ENCODE measurements around the gene RPTOR.

Gene RPTOR

DNA sequence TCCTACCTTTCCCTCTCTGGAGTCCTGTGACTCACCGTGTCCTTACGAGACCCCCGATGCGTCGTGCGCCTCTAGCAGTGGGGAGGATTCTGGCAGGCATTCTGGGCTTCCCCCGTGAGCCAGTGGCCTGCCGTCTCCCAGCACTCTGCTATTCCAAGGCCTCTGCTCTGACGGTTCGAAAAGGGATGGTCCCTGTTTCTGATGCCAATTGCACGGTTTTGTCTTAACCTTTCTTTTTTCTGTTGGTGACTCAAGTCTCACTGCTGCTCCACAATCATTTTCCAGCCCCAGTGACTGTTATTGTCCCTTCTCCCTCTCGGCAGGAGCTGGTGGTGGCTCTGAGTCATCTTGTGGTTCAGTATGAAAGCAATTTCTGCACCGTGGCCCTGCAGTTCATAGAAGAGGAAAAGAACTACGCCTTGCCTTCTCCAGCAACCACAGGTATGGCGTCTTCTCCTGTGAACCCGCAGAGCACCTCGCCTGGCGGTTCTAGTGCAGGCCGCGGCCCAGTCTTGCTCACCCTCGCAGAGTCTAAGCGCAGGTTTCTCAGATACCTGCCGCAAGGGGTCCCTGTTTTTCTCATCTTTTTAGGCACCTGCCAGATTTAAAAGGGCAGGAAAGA is 346.9 kb downstream of the RPTOR start:
- peak; percentile 75 for DNase-seq (ENCODE audit: low read depth, low spot score)
- H3K27ac ChIP-seq: peak overlapping the region; percentile 79

DNA sequence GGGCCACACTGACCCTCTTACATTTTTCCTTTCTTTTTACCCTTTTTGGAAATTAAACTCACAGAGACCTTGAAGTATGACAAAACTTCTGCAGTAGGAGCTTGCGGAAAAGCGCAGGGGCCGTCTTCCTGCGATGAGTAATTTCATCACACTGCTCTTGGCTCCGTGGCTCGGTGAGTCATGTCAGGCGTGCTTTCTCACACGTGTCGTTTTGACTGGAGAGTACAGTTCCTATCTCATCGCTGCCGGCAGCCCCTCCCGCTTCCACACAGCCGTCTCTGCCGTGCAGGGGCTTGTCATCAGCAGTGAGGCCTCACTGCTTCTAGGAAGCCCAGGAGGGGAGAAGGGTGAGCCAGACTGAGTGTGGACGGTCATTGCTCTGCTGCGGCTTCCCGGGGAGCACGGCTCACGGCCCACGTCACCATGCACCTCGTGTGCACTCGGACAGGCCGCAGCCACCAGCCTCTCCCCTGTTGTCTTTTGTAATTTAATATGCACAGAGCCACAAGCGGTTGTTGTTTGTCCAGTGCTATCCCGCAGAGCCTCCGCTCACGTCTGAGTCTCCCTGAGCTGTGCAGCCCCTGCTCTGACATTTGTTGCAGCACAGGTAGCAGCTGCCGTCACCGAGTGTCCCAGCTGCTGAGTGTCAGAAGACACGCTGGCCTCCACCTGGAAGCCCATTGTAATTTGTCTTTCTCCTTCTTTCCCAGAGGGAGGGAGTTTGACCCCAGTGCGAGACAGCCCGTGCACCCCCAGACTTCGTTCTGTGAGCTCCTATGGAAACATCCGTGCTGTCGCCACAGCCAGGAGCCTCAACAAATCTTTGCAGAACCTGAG is 347.6 kb downstream of the RPTOR start:
- peak; percentile 89 for DNase-seq (ENCODE audit: low read depth, low spot score)
- H3K27ac ChIP-seq: peak overlapping the region; percentile 79

DNA sequence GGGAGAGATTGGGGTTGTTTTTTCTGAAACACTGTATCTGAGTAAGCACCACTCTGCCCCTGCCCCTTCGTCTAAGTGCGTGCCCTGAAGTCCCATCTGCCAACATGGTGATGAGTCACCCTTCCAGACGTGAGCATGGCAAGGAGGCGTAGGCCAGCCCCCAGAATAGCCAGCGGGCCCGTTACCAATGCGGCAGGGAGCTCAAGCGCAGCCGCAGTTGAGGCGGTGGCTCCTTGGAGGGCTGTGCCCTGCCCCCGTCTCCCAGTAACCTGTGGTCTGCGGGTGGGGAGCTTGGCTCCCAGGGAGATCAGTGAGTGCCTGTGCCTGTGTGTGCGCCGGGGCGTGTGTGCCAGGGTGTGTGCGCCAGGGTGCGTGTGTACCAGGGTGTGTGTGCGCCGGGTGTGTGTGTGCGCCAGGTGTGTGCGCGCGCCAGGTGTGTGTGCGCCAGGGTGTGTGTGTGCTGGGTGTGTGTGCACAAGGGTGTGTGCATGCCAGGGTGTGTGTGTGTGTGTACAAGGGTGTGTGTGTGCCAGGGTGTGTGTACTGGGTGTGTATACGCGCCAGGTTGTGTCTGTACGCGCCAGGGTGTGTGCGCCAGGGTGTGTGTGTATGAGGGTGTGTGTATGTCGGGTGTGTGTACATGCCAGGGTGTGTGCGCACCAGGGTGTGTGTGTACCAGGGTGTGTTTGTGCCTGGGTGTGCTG is 348.4 kb downstream of the RPTOR start:
- no peak for DNase-seq (ENCODE audit: low read depth, low spot score)
- H3K27ac ChIP-seq: no peak overlapping the region

DNA sequence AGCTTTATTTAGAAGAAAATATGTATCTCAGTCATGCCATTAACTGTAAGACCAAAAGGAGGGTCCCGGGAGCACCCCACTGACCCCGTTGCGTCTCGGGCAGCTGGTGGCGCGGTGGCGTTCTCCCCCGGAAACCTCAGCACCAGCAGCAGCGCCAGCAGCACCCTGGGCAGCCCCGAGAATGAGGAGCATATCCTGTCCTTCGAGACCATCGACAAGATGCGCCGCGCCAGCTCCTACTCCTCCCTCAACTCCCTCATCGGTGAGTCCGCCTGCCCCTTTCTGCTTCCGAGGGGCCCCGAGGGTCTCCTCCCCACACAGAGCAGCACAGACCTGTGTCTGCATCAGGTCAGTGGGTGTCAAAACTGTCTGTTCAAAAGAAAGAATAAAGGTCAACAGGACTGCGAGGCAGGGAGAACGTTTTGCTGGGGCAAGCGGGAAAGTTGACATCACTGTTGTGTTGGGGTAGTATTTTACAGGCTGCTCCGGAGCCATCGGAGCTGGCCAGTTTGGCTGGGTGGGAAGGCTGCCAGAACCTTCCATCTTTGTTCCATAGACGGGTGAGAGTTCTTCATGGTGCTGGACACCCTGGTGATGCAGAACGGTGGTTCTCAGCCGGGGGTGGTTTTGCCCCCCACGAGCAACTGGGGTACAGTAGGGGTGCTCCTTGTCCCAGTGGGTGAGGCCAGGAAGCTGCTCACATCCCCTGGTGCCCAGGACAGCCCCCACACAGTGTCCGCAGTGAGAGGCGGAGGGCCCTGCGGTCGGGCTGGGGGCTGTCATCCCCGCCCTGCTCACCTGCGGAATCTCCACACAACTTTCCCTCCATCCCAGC is 349.2 kb downstream of the RPTOR start:
- DNase-seq (ENCODE audit: low read depth, low spot score): no peak
- H3K27ac ChIP-seq: no peak overlapping the region

DNA sequence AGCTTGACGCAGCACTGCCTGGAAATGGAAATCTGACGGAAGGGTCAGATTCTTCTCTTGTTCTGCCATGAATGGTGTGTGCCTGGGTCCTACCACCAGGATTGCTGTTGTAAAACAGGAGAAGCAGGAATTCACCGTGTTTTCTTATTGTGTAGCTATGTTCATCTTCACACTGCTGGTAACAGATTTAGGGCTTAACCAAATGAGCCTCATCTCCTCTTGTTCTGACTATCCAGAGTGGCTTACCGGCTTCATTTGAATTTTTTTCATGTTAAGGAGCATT is 349.7 kb downstream of the RPTOR start:
- DNase-seq (ENCODE audit: low read depth, low spot score): no peak
- no peak overlapping the region for H3K27ac ChIP-seq

DNA sequence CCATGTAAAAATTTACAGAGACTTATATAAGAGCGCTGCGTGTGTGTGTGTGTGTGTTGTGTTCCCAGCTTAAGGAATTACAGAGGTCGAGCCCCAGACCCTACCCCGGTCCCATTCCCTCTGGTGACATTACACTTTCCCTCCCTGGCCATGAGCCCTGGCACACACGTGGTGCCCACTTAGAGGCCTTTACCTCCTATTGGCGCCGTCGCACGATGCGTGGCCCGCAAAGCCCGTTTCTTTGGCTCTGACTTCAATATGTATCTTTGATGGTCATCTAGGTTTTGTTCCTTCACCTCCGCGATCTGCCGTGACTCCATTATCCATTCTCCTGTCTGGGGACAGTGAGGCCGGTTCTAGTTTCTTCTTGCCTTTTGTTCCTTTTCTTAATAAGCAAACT is 350.1 kb downstream of the RPTOR start:
- no peak overlapping the region for H3K27ac ChIP-seq
- no peak for DNase-seq (ENCODE audit: low read depth, low spot score)

DNA sequence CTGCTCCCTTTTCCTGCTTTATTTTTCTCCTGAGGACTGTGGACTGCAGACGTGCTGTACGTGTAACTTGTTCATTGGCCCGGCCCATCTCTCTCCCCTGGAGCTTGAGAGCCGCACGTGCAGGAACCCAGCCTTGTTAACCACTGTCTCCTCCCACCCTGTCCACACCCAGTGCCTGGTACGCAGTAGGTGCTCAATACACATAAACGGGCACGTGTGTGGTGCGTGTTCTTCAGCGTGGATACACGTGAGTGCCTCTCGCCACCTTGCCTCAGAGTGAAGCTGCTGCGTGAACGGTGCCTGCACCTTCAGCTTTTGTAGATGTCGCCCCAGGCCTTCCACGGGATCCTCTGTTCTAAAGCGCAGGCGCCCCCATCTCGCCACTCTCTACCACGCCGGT is 350.7 kb downstream of the RPTOR start:
- no peak overlapping the region for H3K27ac ChIP-seq
- DNase-seq (ENCODE audit: low read depth, low spot score): no peak

DNA sequence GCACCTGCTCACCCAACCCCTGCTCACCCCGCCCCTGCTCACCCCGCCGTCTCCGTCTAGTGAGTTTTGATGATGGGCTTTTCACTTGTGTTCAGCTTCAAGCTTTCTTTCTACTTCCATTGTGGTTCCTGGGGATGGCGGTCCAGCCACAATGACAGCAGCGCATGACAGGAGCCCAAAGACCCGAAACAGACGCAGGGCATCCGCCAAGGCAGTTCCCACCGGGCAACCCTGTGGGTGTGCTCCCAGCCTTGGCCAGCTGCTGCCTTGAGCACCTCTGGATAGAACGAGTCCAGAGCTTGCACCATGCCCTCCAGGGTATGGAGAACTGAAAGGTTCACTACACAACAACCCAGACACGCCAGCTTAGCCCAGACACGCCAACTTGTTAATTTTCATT is 354.1 kb downstream of the RPTOR start:
- DNase-seq (ENCODE audit: low read depth, low spot score): no peak
- H3K27ac ChIP-seq: no peak overlapping the region

DNA sequence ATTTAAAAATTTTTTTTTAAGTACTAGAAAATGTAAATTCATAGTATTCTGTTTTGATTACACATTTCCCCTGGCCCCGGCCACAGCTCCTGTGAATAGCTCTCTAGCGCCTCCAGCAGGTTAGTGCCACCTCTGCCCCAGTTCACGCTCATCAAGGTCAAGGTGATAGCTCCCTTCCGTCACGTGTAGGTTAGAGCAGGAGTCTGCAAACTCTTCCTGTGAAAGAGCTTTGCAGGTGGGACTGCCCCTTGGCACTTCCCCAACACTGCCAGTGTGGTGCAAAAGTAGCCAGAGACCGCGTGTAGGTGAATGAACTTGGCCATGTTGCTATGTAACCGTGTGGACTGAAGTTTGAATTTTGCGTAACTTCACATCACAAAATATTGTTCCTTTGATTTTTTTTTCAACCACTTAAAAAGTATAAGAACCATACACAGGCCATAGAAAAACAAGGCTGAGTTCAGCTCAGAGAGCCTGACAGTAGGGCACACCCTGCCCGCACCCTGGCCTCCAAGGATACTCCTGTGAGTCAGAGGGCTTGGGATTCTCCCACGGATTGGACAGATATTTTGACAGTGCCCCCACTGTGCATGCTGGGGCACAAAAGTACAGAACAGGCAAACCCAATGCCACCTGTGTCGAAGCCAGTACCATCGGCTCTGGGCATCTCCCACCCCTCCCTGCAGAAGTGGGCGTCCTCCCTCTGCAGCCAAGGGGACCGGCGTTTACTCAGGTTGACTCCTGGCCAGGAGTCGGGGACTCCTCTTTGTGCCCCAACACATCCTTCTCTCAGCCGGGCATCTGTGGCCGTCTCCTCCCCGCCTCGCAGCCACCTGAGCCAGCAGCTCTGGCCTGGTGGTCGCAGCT is 355.0 kb downstream of the RPTOR start:
- no peak for DNase-seq (ENCODE audit: low read depth, low spot score)
- no peak overlapping the region for H3K27ac ChIP-seq

DNA sequence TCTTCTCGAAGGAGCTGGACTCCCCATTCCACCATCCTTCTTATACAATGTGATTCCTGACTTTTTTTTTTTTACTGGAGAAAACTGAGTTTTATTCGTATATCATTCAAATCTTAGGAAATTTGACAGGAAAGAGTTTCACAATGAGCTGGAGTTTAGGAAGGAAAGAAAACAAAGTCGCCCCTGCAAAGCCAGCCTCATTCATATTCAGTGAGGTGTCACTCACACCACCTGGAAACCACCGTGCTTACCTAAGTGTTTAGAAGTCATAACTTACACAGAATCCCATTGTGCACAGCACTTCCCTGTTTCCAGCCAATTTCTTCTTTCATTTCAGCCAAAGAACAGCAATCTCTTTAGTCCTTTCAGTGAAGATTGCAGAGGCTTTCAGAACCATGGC is 356.7 kb downstream of the RPTOR start:
- DNase-seq (ENCODE audit: low read depth, low spot score): peak; percentile 67
- peak overlapping the region; percentile 54 for H3K27ac ChIP-seq

DNA sequence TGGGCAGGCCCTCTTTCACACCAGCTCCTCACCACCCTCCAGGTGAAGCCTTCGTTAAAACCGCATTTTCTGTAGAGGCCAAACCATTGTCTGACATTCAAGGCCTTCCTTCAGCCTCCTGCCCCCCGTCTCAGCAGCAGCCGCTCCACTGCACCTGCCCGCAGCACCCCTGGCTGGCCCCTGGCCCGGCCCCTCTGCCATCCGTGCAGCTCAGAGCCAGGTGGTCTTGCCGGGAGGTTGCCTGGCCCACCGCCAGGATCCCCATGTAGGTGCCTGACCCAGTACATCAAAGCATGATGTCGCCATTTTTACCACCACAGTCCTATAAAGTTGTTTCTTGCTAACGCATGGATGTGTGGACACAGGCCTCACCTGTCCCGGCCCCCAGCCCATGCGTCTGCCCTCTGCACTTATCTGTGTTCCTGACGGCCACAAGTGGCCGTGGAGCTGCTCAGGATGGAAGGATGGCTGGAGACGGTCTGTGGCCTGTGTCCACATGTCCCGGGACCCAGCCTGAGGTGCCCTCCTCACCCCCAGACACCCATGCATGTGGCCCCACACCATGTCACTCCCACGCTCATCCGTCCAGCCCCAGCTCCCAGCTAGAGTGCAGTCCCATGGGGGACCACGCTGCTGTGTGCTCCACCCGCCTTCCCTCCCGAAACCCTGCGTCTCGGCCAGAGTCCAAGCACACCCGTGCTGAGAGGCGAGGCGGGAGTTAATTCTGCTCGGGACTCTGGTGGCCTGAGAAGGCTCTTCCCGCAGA is 357.7 kb downstream of the RPTOR start:
- H3K27ac ChIP-seq: no peak overlapping the region
- DNase-seq (ENCODE audit: low read depth, low spot score): no peak

DNA sequence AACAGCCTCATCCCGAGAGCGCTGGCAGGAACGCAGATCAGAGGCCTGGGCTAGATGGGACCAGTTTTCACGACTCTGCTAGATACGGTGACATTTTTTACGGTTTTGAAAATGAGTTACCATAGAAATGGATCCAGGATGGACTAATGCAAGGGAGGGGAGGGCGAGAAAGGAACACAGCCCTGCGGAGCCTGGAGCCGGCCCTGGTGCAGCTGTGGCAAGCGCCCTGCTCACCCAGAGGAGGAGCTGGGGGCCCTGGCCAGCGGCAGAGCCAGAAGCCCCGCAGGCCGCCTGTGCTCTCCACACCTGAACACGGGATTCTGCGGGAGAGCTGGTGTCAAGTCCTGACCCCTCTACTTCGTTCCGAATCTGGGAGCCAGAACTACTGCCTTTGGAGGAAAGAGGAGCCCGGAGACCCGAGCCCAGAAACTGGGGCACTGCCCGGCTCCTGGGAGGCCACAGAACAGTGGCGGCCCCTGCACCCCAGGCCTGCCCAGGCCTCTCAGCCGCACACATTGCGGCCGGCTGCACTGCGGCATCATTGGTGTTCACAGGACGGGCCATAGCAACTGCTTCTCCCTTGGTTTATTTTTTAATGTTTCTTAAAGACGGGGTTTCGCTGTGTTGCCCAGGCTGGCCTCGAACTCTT is 358.4 kb downstream of the RPTOR start:
- no peak overlapping the region for H3K27ac ChIP-seq
- no peak for DNase-seq (ENCODE audit: low read depth, low spot score)

DNA sequence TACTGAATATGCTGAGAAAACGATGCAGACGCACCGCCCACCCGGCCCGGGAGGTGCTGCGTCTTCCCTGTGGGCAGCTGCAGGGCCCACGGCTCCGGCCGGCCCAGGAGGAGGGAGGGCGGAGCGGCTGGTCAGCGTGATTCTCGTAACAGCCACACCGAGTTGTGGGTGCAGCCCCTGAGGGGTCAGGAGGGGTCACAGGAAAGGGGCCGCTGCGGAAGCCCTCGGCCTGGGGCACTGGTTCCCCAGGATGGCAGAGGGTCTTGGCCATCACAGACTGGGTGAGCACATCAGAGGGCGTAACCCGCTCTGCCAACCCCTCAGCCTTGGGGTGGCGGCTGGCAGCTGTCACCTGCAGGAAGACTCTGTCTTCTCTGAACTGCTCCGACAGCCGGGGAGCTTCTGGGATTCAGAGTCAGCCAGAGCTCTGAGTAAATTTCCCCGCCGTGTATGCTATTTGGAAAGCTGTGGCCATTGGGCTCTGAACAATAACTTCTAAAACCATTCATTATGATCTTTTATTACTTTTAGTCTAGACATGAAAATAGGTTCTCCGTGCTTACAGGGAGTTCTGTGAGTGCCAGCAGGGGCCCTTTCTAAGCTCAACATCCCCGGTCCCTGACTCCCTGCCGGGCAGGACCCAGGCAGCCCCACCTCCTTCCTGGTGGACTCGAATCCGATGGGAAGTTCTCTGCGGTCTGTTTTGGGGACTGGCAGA is 359.6 kb downstream of the RPTOR start:
- no peak for DNase-seq (ENCODE audit: low read depth, low spot score)
- H3K27ac ChIP-seq: no peak overlapping the region

DNA sequence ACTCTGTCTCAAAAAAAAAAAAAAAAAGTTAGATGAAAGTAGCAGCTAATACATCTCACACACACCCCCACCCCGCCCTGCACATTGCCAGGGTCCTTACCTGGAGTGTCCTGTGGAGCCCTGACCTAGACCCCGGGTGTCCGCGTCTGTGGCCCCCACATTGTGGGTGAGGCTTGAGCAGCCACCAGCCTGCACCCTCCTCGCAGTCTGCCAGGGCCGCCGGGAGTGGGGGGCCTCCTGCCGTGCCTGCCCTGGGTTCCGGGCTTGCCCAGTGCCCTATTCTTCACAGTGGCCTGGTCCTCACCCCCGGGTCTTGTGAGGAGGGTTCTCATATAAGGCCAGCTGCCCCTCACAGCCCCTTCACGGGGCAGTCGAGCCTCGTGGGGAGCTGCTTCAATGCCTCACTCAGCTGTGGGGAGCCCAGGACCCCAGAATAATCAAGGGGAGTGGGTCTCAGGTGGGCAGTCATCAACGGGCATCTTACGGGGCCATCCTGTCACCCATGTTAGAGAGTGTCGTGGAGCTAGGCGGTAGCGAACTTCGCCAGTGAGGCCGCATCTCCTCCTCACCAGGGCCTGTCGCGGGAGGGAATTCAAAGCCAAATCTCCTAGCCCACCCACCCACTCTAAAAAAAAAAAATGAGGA is 361.1 kb downstream of the RPTOR start:
- no peak for DNase-seq (ENCODE audit: low read depth, low spot score)
- H3K27ac ChIP-seq: no peak overlapping the region

DNA sequence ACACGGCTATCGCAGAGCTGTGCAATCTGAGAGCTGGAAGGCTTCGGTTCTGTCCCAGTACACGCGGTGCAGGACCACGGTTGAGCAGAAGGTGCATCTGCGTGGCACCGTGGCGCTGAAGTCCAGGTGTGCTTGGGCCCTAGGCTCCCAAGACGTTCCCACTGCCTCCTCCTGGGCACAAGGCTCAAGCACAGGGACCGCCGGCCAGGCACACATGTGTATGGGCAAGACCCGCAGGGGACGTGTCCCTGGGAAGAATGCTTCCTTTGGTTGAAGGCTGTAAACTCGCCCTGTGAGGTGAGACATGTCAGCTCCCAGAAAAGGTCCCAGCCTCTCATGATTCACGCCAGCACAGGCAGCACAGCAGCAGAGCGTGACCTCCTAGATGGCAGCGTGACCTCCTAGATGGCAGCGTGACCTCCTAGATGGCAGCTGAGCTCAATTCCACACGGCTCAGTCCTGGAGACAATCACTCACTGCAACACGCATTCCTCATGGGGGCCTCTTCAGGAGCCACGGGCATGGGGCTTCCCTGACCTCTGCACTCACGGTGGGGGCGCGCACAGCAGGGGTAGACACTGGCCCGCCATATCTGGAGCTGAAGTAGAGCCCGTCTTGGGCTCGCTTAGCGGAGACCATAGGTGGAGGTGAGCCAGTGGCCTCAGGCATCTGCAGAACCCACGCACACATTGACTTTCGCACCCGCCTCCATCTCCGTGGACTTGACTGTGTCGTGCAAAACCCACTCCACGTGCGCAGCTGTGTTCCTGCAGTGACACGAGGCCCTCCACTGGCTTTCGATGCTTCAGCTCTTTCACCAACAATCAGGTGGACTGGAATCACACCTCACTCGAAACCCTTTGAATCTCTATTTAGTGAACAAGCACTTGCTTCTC is 362.0 kb downstream of the RPTOR start:
- no peak overlapping the region for H3K27ac ChIP-seq
- DNase-seq (ENCODE audit: low read depth, low spot score): no peak

DNA sequence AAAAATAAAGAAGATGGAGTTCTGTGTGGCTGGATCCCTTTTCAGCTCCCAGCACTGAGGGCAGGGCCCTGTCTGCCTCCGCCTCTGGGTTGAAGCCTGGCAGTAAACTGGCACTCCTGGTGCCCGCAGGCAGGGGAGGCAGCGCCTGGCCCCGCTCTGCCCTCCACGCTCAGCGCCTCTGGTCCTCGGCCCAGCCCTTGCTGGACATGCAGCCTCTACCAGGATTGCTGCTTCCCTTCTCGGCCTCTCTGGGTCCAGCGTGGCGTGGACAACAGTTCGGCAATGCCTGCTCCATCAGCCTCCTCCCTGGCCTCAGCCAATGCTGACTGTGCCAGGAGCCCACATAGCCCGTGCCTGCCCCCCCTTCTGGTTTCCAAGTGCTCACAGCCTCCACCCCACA is 362.6 kb downstream of the RPTOR start:
- no peak for DNase-seq (ENCODE audit: low read depth, low spot score)
- no peak overlapping the region for H3K27ac ChIP-seq

DNA sequence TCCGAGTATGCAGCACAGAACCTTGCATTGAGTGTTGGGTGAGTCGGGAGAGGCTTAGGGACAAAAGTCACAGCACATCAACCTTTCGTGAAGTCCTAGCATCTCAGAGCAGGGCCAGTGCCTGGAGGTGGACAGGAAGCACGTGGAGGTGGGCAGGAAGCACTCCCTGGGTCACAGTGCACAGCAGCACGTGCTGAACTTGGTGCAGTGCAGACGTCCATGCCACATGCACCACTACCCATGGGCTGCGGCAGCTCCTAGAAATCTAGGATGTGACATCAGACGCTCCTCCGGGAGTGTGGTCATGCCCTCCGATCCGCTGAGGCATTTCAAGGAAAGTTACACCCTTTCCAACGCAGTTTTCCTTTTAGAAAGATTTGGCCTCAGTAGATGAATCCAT is 363.6 kb downstream of the RPTOR start:
- no peak for DNase-seq (ENCODE audit: low read depth, low spot score)
- H3K27ac ChIP-seq: no peak overlapping the region
